ENCODE results near the gene PPP2R5B. TPM values are rescaled to one million over a fixed set of nuclear protein-coding genes. Genes with fewer than 3 reads are reported as not detected.

Gene PPP2R5B
- total and polyA plus RNA-seq, 9 of the 15 experiments (the other 6 are each of a cell fraction or from before 2014, with no cell fraction given) = 0.10 to 7.8 (median 3.3) TPM

DNA sequence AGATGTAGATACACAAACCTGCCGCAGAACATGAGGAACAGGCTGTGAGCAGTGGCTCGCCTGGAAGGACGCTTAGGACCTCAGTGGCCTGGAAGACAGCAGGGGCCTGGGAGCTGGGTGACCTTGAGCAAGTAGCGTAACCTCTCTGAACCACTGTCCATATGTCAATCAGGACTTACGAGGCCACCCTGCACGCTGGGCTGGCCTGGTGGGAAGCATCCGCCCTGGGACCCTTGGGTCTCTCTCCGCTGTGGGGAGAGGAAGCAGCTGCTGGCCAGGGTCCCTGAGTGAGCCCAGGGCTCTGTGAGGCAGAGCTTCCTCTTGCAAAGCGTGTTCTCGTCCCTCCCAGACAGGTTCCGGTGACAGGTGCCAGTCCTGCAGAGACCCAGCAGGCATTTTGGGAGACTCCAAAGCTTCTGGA is 32.1 kb upstream of the PPP2R5B start:
- no peak overlapping the region for H2AFZ ChIP-seq (ENCODE audit: low read depth, low read length)
- in situ Hi-C loops (cut with MboI) = loop anchor here (5.0 kb wide), 2 partner anchors 45 to 105 kb away; no protein-coding TSS in a partner anchor
- no TSS peak for BruUV-seq (replicated peaks)
- ChIA-PET POLR2A (interaction anchor here (0.8 to 1.5 kb wide), 4 partner anchors 11 to 43 kb away, joined by 3 to 4 read pairs (median 3); no protein-coding TSS in a partner anchor), CTCF (ENCODE audit: low intra/inter-chr PET ratio) (interaction anchor here (2.4 to 3.4 kb wide), 2 partner anchors 45 to 104 kb away, joined by 13 to 39 read pairs; no protein-coding TSS in a partner anchor)
- intact Hi-C loops (cut with micrococcal nuclease) = loop anchor here (5.0 kb wide), 1 partner anchor 105 kb away; no protein-coding TSS in a partner anchor
- WGBS (ENCODE audit: insufficient coverage, low coverage, missing lambda C conversion rate) = 73% methylated on average over 10 of the region's 11 CpGs
- peak overlapping the region in 1 of 2 experiments; percentile 60; a peak in 2 of 4 replicates for H3K9ac ChIP-seq (ENCODE audit: insufficient read depth in 1 of 2, low read depth in 2 of 2, low read length in 2 of 2)
- DNase-seq (ENCODE audit: extremely low read depth in 1 of 4, low spot score in 3 of 4) (no peak), FAIRE-seq (no peak), ATAC-seq (no peak)
- H4K20me1 ChIP-seq (replicated peaks; ENCODE audit: control insufficient read depth, insufficient read depth, low read length) = no peaks in the 10 kb centered on the region
- TF ChIP-seq MAFG (tag; conservative IDR thresholded peaks at IDR 0.05) (no peak), USF2 (CRISPR knock-in tag; IDR thresholded peaks at IDR 0.05) (no peak), ZEB2 (IDR thresholded peaks at IDR 0.05) (no peak), ZFP36 (IDR thresholded peaks at IDR 0.05; ENCODE audit: low read depth, low read length, partially characterized antibody) (peak; percentile 51), POLR2G (IDR thresholded peaks at IDR 0.05; ENCODE audit: low read depth, low read length) (peak; percentile 0; the same call in 1 of the 2 replicates)
- TF ChIP-seq, protein P1, sequence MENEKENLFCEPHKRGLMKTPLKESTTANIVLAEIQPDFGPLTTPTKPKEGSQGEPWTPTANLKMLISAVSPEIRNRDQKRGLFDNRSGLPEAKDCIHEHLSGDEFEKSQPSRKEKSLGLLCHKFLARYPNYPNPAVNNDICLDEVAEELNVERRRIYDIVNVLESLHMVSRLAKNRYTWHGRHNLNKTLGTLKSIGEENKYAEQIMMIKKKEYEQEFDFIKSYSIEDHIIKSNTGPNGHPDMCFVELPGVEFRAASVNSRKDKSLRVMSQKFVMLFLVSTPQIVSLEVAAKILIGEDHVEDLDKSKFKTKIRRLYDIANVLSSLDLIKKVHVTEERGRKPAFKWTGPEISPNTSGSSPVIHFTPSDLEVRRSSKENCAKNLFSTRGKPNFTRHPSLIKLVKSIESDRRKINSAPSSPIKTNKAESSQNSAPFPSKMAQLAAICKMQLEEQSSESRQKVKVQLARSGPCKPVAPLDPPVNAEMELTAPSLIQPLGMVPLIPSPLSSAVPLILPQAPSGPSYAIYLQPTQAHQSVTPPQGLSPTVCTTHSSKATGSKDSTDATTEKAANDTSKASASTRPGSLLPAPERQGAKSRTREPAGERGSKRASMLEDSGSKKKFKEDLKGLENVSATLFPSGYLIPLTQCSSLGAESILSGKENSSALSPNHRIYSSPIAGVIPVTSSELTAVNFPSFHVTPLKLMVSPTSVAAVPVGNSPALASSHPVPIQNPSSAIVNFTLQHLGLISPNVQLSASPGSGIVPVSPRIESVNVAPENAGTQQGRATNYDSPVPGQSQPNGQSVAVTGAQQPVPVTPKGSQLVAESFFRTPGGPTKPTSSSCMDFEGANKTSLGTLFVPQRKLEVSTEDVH (IDR thresholded peaks at IDR 0.05; ENCODE audit: low read depth, partially characterized antibody) = no peak
- TF ChIP-seq, protein P2, sequence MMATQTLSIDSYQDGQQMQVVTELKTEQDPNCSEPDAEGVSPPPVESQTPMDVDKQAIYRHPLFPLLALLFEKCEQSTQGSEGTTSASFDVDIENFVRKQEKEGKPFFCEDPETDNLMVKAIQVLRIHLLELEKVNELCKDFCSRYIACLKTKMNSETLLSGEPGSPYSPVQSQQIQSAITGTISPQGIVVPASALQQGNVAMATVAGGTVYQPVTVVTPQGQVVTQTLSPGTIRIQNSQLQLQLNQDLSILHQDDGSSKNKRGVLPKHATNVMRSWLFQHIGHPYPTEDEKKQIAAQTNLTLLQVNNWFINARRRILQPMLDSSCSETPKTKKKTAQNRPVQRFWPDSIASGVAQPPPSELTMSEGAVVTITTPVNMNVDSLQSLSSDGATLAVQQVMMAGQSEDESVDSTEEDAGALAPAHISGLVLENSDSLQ (IDR thresholded peaks at IDR 0.05) = peak; percentile 46; the same call in 1 of the 2 replicates
- TF ChIP-seq, protein P3, sequence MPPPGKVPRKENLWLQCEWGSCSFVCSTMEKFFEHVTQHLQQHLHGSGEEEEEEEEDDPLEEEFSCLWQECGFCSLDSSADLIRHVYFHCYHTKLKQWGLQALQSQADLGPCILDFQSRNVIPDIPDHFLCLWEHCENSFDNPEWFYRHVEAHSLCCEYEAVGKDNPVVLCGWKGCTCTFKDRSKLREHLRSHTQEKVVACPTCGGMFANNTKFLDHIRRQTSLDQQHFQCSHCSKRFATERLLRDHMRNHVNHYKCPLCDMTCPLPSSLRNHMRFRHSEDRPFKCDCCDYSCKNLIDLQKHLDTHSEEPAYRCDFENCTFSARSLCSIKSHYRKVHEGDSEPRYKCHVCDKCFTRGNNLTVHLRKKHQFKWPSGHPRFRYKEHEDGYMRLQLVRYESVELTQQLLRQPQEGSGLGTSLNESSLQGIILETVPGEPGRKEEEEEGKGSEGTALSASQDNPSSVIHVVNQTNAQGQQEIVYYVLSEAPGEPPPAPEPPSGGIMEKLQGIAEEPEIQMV (tag; conservative IDR thresholded peaks at IDR 0.05; ENCODE audit: low read depth) = no peak
- peaks cover 25% of the 10 kb centered on the region; the same call in 1 of the 3 replicates for H3K36me3 ChIP-seq (ENCODE audit: control insufficient read depth, insufficient read depth, low read length)
- H3K9me1 ChIP-seq (ENCODE audit: control insufficient read depth, insufficient read depth, low read length) = no peaks in the 10 kb centered on the region
- H3K4me1 ChIP-seq (replicated peaks in 1 of 2; ENCODE audit: control insufficient read depth in 2 of 2, insufficient read depth in 2 of 2, low read length in 2 of 2) = peaks cover 29 to 91% of the 10 kb centered on the region in 2 experiments
- no peaks in the 10 kb centered on the region for H3K79me2 ChIP-seq (ENCODE audit: control insufficient read depth, insufficient read depth, low read length)
- H3K4me2 ChIP-seq (ENCODE audit: insufficient read depth, low read length) = no peak overlapping the region
- H3K27me3 ChIP-seq (ENCODE audit: control insufficient read depth in 2 of 2, insufficient read depth in 2 of 2, low read length in 2 of 2) = no peaks in the 10 kb centered on the region
- no peaks in the 10 kb centered on the region for H3K9me3 ChIP-seq (replicated peaks; ENCODE audit: control insufficient read depth, insufficient read depth, low read depth, low read length)
- H3K27ac ChIP-seq (ENCODE audit: extremely low read depth, low read depth, low read length) = no peak overlapping the region; the same call in 2 of the 3 replicates
- H3K4me3 ChIP-seq = no peak overlapping the region
